ENCODE measurements around the gene DPPA5. TPM values are rescaled to one million over a fixed set of nuclear protein-coding genes. Genes with fewer than 3 reads are reported as not detected.

Gene DPPA5
- total and polyA plus RNA-seq, 12 donors = not detected

GRCh38 chr6:73368675-73369074 is 14.6 kb upstream of the DPPA5 start:
- Histone ChIP-seq H3K4me1 (replicated peaks in 1 of 2) (no peaks in the 10 kb centered on the region), H3K4me3 (no peak overlapping the region), H3K9me3 (replicated peaks in 1 of 3) (no peaks in the 10 kb centered on the region), H3K27me3 (no peaks in the 10 kb centered on the region), H3K36me3 (replicated peaks in 1 of 2) (no peaks in the 10 kb centered on the region), H3K27ac (no peak overlapping the region)
- no peak for DNase-seq
- 84 to 91% (median 86%) methylated on average over 4 of the region's 4 CpGs for WGBS, 4 donors
- intact Hi-C loops (cut with DNase I) = no loop called here
- TF ChIP-seq CTCF (IDR thresholded peaks at IDR 0.05) (no peak), POLR2A (IDR thresholded peaks at IDR 0.05) (no peak)

GRCh38 chr6:73367761-73368355 is 13.8 kb upstream of the DPPA5 start:
- intact Hi-C loops (cut with DNase I) = no loop called here

GRCh38 chr6:73364549-73364948 is 10.5 kb upstream of the DPPA5 start:
- Histone ChIP-seq H3K27me3 (no peaks in the 10 kb centered on the region), H3K4me1 (replicated peaks in 1 of 2) (no peaks in the 10 kb centered on the region), H3K9me3 (replicated peaks in 1 of 3) (no peaks in the 10 kb centered on the region), H3K4me3 (no peak overlapping the region), H3K36me3 (replicated peaks in 1 of 2) (no peaks in the 10 kb centered on the region), H3K27ac (no peak overlapping the region)
- 82 to 85% (median 85%) methylated on average over 9 of the region's 9 CpGs for whole genome bisulfite sequencing, 4 donors
- no peak for DNase-seq
- no peak for TF ChIP-seq CTCF (IDR thresholded peaks at IDR 0.05)
- TF ChIP-seq POLR2A (IDR thresholded peaks at IDR 0.05) = no peak
- intact Hi-C loops (cut with DNase I) = no loop called here

More at GRCh38 chr6:73367761-73368355, 13.8 kb upstream of the DPPA5 start:
- Histone ChIP-seq H3K36me3 (replicated peaks in 1 of 2) (no peaks in the 10 kb centered on the region), H3K4me1 (replicated peaks in 1 of 2) (no peaks in the 10 kb centered on the region), H3K4me3 (no peak overlapping the region), H3K27ac (no peak overlapping the region), H3K9me3 (replicated peaks in 1 of 3) (no peaks in the 10 kb centered on the region), H3K27me3 (no peaks in the 10 kb centered on the region)
- TF ChIP-seq CTCF (IDR thresholded peaks at IDR 0.05) (no peak), POLR2A (IDR thresholded peaks at IDR 0.05) (no peak)
- WGBS, 4 donors = 68 to 76% (median 72%) methylated on average over 16 of the region's 16 CpGs
- DNase-seq = no peak

GRCh38 chr6:73364121-73364520 is 10.0 kb upstream of the DPPA5 start:
- intact Hi-C loops (cut with DNase I) = no loop called here
- no peak for TF ChIP-seq CTCF (IDR thresholded peaks at IDR 0.05)
- no peak for TF ChIP-seq POLR2A (IDR thresholded peaks at IDR 0.05)
- DNase-seq = no peak

More at GRCh38 chr6:73364121-73364520, 10.0 kb upstream of the DPPA5 start:
- Histone ChIP-seq H3K4me3 (no peak overlapping the region), H3K27me3 (no peaks in the 10 kb centered on the region), H3K27ac (no peak overlapping the region), H3K9me3 (replicated peaks in 1 of 3) (no peaks in the 10 kb centered on the region), H3K36me3 (replicated peaks in 1 of 2) (no peaks in the 10 kb centered on the region), H3K4me1 (replicated peaks in 1 of 2) (no peaks in the 10 kb centered on the region)
- WGBS, 4 donors = 84 to 89% (median 85%) methylated on average over 10 to 14 of the region's 14 CpGs
